ENCODE data around the gene NEDD4L. TPM values are rescaled to one million over a fixed set of nuclear protein-coding genes. Genes with fewer than 3 reads are reported as not detected.

Gene NEDD4L
- total and polyA plus RNA-seq, 2 donors (not counting 1 experiment from before 2014, with no cell fraction given): 10.3 to 25.7 TPM

DNA sequence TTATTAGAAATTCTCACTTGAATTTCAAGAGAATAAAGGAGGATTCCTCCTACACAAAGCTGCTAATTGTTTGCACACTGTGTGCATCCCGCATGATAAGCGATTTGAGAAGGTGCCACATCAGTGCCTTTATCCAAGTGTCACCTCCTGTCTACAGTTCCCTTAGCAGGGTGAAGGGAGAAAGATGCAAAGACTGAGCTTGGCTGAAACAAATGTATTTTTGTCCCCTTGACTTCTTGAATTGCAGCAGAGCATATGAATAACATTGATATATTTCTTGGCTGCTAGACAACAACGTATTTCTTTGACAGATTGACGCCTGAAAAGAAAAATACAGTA lies 255.1 kb downstream of the NEDD4L start:
- no peak overlapping the region for H2AFZ ChIP-seq (ENCODE audit: insufficient read depth, low read depth, low read length, poor library complexity, severe bottlenecking)
- H3K27me3 ChIP-seq (replicated peaks in 1 of 4; ENCODE audit: control extremely low read depth in 1 of 4, control insufficient read depth in 3 of 4, insufficient read depth in 4 of 4, low read length in 3 of 4): no peaks in the 10 kb centered on the region
- no peak overlapping the region for H3K9ac ChIP-seq (ENCODE audit: low read length)
- POLR2A ChIA-PET: no interaction called here
- peaks cover 0 to 5% of the 10 kb centered on the region in 2 donors for H3K4me1 ChIP-seq (ENCODE audit: control insufficient read depth in 2 of 2, insufficient read depth in 2 of 2, low read length in 2 of 2)
- H3K36me3 ChIP-seq (replicated peaks in 1 of 2; ENCODE audit: control extremely low read depth in 1 of 2, control insufficient read depth in 1 of 2, extremely low read depth in 1 of 2, insufficient read depth in 2 of 2, low read length in 1 of 2): no peaks in the 10 kb centered on the region
- H3K4me1 Mint-ChIP-seq: peaks cover 12% of the 10 kb centered on the region
- H3K27me3 Mint-ChIP-seq: no peaks in the 10 kb centered on the region
- no peak overlapping the region for H3K4me3 Mint-ChIP-seq
- H3K27ac Mint-ChIP-seq: no peak overlapping the region
- H3K79me2 ChIP-seq (ENCODE audit: control insufficient read depth, insufficient read depth, low read length): no peaks in the 10 kb centered on the region
- H3K9me3 ChIP-seq (ENCODE audit: control extremely low read depth in 1 of 3, control insufficient read depth in 2 of 3, insufficient read depth in 1 of 3, low read length in 2 of 3): no peaks in the 10 kb centered on the region
- no peak for ATAC-seq (ENCODE audit: low read depth)
- intact Hi-C loops (cut with micrococcal nuclease): no loop called here
- H3K4me2 ChIP-seq (replicated peaks; ENCODE audit: low read depth, low read length, poor library complexity, severe bottlenecking): no peak overlapping the region
- no peak overlapping the region for H3K4me3 ChIP-seq (ENCODE audit: control extremely low read depth in 1 of 5, extremely low read depth in 1 of 5, insufficient read depth in 1 of 5, low read depth in 2 of 5, low read length in 4 of 5)
- no peak overlapping the region for H3K27ac ChIP-seq (ENCODE audit: low read length in 2 of 2)
- WGBS (ENCODE audit: insufficient coverage): no CpG with 5 or more reads among the region's 4 CpGs
- TF ChIP-seq EZH2 (IDR thresholded peaks at IDR 0.05; ENCODE audit: borderline replicate concordance, insufficient read depth, low read depth, low read length, poor library complexity, severe bottlenecking): no peak
- TF ChIP-seq, protein P1, sequence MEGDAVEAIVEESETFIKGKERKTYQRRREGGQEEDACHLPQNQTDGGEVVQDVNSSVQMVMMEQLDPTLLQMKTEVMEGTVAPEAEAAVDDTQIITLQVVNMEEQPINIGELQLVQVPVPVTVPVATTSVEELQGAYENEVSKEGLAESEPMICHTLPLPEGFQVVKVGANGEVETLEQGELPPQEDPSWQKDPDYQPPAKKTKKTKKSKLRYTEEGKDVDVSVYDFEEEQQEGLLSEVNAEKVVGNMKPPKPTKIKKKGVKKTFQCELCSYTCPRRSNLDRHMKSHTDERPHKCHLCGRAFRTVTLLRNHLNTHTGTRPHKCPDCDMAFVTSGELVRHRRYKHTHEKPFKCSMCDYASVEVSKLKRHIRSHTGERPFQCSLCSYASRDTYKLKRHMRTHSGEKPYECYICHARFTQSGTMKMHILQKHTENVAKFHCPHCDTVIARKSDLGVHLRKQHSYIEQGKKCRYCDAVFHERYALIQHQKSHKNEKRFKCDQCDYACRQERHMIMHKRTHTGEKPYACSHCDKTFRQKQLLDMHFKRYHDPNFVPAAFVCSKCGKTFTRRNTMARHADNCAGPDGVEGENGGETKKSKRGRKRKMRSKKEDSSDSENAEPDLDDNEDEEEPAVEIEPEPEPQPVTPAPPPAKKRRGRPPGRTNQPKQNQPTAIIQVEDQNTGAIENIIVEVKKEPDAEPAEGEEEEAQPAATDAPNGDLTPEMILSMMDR (IDR thresholded peaks at IDR 0.05): no peak
- H3K9me3 Mint-ChIP-seq (ENCODE audit: insufficient read depth): no peaks in the 10 kb centered on the region
- no peak for DNase-seq
- CTCF ChIA-PET: no interaction called here
- no peaks in the 10 kb centered on the region for H4K20me1 ChIP-seq (ENCODE audit: control insufficient read depth, insufficient read depth, low read length, poor library complexity, severe bottlenecking)

DNA sequence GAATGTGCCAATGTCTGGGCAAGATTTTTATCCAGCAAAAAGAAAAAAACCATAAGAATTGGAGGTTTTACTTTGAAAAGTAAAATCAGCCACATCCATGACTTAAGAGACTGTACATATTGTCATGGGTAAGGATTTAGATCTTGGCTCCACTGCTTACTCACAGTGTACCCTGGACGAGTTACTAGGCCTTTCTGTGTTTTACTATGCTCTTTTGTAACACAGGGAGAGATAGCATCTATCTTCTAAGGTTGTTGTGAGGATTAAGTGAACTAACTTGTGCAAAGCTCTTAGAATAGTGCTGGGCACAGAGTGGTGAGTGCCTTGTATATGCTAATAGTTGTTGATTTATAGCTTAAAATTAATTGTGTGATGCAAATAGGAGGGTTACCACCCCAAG lies 255.9 kb downstream of the NEDD4L start:
- POLR2A ChIA-PET: no interaction called here
- no peak overlapping the region for H3K27ac Mint-ChIP-seq
- intact Hi-C loops (cut with micrococcal nuclease): no loop called here

More for the DNA sequence above, 255.9 kb downstream of the NEDD4L start:
- H3K27ac ChIP-seq (ENCODE audit: low read length in 2 of 2): no peak overlapping the region
- H3K9ac ChIP-seq (ENCODE audit: low read length): no peak overlapping the region
- CTCF ChIA-PET: interaction anchor here (1.1 kb wide), 1 partner anchor 14 kb away, joined by 3 read pairs; no protein-coding TSS in a partner anchor
- no peaks in the 10 kb centered on the region for H3K36me3 ChIP-seq (replicated peaks in 1 of 2; ENCODE audit: control extremely low read depth in 1 of 2, control insufficient read depth in 1 of 2, extremely low read depth in 1 of 2, insufficient read depth in 2 of 2, low read length in 1 of 2)
- H3K4me2 ChIP-seq (replicated peaks; ENCODE audit: low read depth, low read length, poor library complexity, severe bottlenecking): no peak overlapping the region
- H2AFZ ChIP-seq (ENCODE audit: insufficient read depth, low read depth, low read length, poor library complexity, severe bottlenecking): no peak overlapping the region
- WGBS (ENCODE audit: insufficient coverage): 60% methylated on average over 1 of the region's 1 CpG
- TF ChIP-seq EZH2 (IDR thresholded peaks at IDR 0.05; ENCODE audit: borderline replicate concordance, insufficient read depth, low read depth, low read length, poor library complexity, severe bottlenecking): no peak
- TF ChIP-seq, protein P1 (IDR thresholded peaks at IDR 0.05): no peak
- H3K79me2 ChIP-seq (ENCODE audit: control insufficient read depth, insufficient read depth, low read length): no peaks in the 10 kb centered on the region
- H3K4me1 ChIP-seq (ENCODE audit: control insufficient read depth in 2 of 2, insufficient read depth in 2 of 2, low read length in 2 of 2): peaks cover 0 to 5% of the 10 kb centered on the region in 2 donors
- no peaks in the 10 kb centered on the region for H3K27me3 Mint-ChIP-seq
- DNase-seq: no peak
- H3K4me1 Mint-ChIP-seq: peaks cover 12% of the 10 kb centered on the region
- no peaks in the 10 kb centered on the region for H4K20me1 ChIP-seq (ENCODE audit: control insufficient read depth, insufficient read depth, low read length, poor library complexity, severe bottlenecking)
- no peak overlapping the region for H3K4me3 Mint-ChIP-seq
- H3K27me3 ChIP-seq (replicated peaks in 1 of 4; ENCODE audit: control extremely low read depth in 1 of 4, control insufficient read depth in 3 of 4, insufficient read depth in 4 of 4, low read length in 3 of 4): no peaks in the 10 kb centered on the region
- no peaks in the 10 kb centered on the region for H3K9me3 Mint-ChIP-seq (ENCODE audit: insufficient read depth)
- ATAC-seq (ENCODE audit: low read depth): no peak
- H3K4me3 ChIP-seq (ENCODE audit: control extremely low read depth in 1 of 5, extremely low read depth in 1 of 5, insufficient read depth in 1 of 5, low read depth in 2 of 5, low read length in 4 of 5): no peak overlapping the region
- peaks cover 0 to 2% (median 0%) of the 10 kb centered on the region in 3 donors for H3K9me3 ChIP-seq (ENCODE audit: control extremely low read depth in 1 of 3, control insufficient read depth in 2 of 3, insufficient read depth in 1 of 3, low read length in 2 of 3)

Measured in B cell (primary cell).